ENCODE measurements around the gene LPAR2.

Gene LPAR2

DNA sequence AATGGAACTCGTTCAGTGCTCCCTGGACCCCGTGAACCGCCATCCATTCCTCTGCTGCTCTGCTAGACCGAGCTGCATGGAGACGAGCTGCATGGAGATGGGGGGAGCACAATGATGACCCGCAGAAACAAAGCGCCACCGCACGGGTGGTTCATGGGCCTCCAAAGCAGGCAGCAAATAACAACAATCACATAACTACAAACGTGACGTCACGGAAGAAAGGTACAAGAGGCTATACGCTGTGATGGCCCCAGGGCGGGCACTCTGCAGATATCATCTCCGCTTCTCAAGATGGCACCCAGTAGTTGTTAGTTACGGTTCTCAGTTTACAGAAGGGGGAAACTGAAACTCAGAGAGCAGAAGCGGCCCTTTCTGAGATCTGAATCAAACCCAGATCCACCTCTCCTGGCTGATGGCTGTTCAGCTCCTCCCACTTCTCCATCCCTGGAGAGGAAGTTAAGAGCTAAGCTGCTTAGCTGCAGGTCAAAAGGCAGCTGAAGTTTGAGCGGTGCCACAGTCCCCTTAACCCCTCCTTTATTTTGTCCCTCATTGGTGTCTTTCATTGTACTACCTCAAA, 33.7 kb upstream of the LPAR2 start:
- H3K36me3 ChIP-seq (ENCODE audit: insufficient read depth, low read length) = peaks cover 24% of the 10 kb centered on the region; the same call in 1 of the 2 replicates
- no peak overlapping the region for H2AFZ ChIP-seq (ENCODE audit: low read length)
- no peaks in the 10 kb centered on the region for H3K27me3 ChIP-seq (ENCODE audit: insufficient read depth, low read length, poor library complexity, severe bottlenecking)
- no peaks in the 10 kb centered on the region for H3K9me2 ChIP-seq (replicated peaks; ENCODE audit: low read depth, low read length)
- H3F3A ChIP-seq (ENCODE audit: low read depth) = no peaks in the 10 kb centered on the region
- no peaks in the 10 kb centered on the region for H3K9me3 ChIP-seq (ENCODE audit: insufficient read depth, low read depth, low read length)
- TF ChIP-seq CTCF (conservative IDR thresholded peaks at IDR 0.05; ENCODE audit: low read length) (no peak), EZH2phosphoT487 (IDR thresholded peaks at IDR 0.05; ENCODE audit: borderline replicate concordance) (no peak)
- peaks cover 35% of the 10 kb centered on the region for H3K79me2 ChIP-seq (ENCODE audit: insufficient read depth, low read length)
- peak overlapping the region; percentile 91 for H3K9ac ChIP-seq (ENCODE audit: low read depth, low read length, poor library complexity, severe bottlenecking)
- peak overlapping the region; percentile 99 for H3K4me2 ChIP-seq (ENCODE audit: low read depth, low read length, poor library complexity, severe bottlenecking)
- peak overlapping the region; percentile 100 for H3K4me3 ChIP-seq (ENCODE audit: low read length, poor library complexity, severe bottlenecking)
- H4K20me1 ChIP-seq (ENCODE audit: insufficient read depth, low read length, poor library complexity, severe bottlenecking) = peaks cover 23% of the 10 kb centered on the region
- H3K4me1 ChIP-seq (ENCODE audit: insufficient read depth, low read length, poor library complexity, severe bottlenecking) = peaks cover 19% of the 10 kb centered on the region

DNA sequence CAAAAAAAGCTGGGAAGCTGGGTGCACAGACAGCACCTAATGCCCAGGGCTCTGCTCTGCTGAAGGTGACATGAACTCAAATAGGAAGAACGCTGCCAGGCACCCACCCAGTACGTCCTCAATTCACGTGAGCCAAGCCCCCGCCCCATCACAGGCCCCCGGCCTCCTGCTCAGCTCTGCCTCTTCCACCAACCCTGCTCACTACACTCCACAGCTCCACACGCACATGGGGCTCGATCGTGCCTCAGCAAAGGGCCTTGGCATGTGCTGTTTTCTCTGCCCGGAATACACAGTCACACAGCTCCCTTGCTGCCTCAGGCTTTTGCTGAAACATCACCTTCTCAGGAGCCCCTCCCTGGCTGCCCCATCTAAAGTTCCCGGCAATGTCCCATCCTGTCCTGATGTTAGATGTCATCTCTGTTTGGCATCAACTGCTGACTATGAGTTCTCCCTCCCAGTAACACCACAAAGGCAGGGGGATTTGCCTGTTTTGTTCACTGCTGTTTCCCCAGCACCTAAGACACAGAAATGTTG, 33.2 kb upstream of the LPAR2 start:
- Histone ChIP-seq H3K4me2 (ENCODE audit: low read depth, low read length, poor library complexity, severe bottlenecking) (peak overlapping the region; percentile 99), H3F3A (ENCODE audit: low read depth) (no peaks in the 10 kb centered on the region), H3K4me3 (ENCODE audit: low read length, poor library complexity, severe bottlenecking) (peak overlapping the region; percentile 100), H3K4me1 (ENCODE audit: insufficient read depth, low read length, poor library complexity, severe bottlenecking) (peaks cover 18% of the 10 kb centered on the region), H3K36me3 (ENCODE audit: insufficient read depth, low read length) (peaks cover 30% of the 10 kb centered on the region; the same call in 1 of the 2 replicates), H3K9me3 (ENCODE audit: insufficient read depth, low read depth, low read length) (no peaks in the 10 kb centered on the region), H4K20me1 (ENCODE audit: insufficient read depth, low read length, poor library complexity, severe bottlenecking) (peaks cover 23% of the 10 kb centered on the region), H3K9ac (ENCODE audit: low read depth, low read length, poor library complexity, severe bottlenecking) (peak overlapping the region; percentile 91), H3K27me3 (ENCODE audit: insufficient read depth, low read length, poor library complexity, severe bottlenecking) (no peaks in the 10 kb centered on the region), H3K9me2 (replicated peaks; ENCODE audit: low read depth, low read length) (no peaks in the 10 kb centered on the region), H3K79me2 (ENCODE audit: insufficient read depth, low read length) (peaks cover 35% of the 10 kb centered on the region), H2AFZ (ENCODE audit: low read length) (no peak overlapping the region)
- TF ChIP-seq CTCF (conservative IDR thresholded peaks at IDR 0.05; ENCODE audit: low read length) (no peak), EZH2phosphoT487 (IDR thresholded peaks at IDR 0.05; ENCODE audit: borderline replicate concordance) (no peak)

DNA sequence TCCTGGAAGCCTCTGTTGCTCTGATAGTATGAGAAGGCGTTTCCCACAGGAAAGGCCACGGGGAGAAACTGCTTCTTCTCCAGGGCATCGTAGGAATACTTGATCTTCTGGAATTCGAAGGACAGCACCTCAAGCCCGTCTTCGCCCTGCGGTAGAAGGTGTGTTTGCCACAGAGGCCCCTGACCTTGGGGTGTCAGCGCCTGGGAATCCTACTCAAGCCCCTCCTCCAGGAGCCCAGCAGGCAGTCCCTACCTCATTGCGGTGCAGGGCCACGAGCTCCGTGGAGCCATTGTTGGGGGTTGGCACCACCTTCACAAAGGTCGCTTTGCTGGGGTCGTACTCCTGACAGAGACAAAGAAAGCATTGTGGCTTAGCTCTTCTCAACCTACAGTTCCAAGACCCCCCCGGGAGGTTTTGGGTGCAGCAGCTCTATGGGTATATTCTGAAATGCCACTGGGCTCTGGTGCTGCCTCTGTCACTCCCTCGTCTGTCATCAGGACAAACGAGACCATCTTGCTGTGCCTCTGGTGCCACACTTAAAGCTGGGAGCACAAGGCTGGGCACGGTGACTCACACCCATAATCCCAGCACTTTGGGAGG, 31.7 kb upstream of the LPAR2 start:
- Histone ChIP-seq H3K4me3 (ENCODE audit: low read length, poor library complexity, severe bottlenecking) (no peak overlapping the region), H3K27me3 (ENCODE audit: insufficient read depth, low read length, poor library complexity, severe bottlenecking) (no peaks in the 10 kb centered on the region), H3K9me2 (replicated peaks; ENCODE audit: low read depth, low read length) (no peaks in the 10 kb centered on the region), H3K4me2 (ENCODE audit: low read depth, low read length, poor library complexity, severe bottlenecking) (no peak overlapping the region), H3K9me3 (ENCODE audit: insufficient read depth, low read depth, low read length) (no peaks in the 10 kb centered on the region), H3F3A (ENCODE audit: low read depth) (no peaks in the 10 kb centered on the region), H3K36me3 (ENCODE audit: insufficient read depth, low read length) (peaks cover 44% of the 10 kb centered on the region; the same call in 1 of the 2 replicates), H3K9ac (ENCODE audit: low read depth, low read length, poor library complexity, severe bottlenecking) (no peak overlapping the region), H3K4me1 (ENCODE audit: insufficient read depth, low read length, poor library complexity, severe bottlenecking) (peaks cover 18% of the 10 kb centered on the region), H2AFZ (ENCODE audit: low read length) (no peak overlapping the region), H3K79me2 (ENCODE audit: insufficient read depth, low read length) (peaks cover 35% of the 10 kb centered on the region), H4K20me1 (ENCODE audit: insufficient read depth, low read length, poor library complexity, severe bottlenecking) (peaks cover 23% of the 10 kb centered on the region)
- no peak for TF ChIP-seq CTCF (conservative IDR thresholded peaks at IDR 0.05; ENCODE audit: low read length)
- TF ChIP-seq EZH2phosphoT487 (IDR thresholded peaks at IDR 0.05; ENCODE audit: borderline replicate concordance) = no peak
